HG02759 (cell line): ENCODE results near the gene HBD.

Experiments
- ATAC-seq: cut with Tn5 transposase; IDR thresholded peaks from one replicate; pipeline ENCODE4 v1.9.1; 2021; ENCODE audit warnings: mild to moderate bottlenecking, moderate library complexity; ENCODE audit not compliant: unreplicated experiment

HBD gene

DNA sequence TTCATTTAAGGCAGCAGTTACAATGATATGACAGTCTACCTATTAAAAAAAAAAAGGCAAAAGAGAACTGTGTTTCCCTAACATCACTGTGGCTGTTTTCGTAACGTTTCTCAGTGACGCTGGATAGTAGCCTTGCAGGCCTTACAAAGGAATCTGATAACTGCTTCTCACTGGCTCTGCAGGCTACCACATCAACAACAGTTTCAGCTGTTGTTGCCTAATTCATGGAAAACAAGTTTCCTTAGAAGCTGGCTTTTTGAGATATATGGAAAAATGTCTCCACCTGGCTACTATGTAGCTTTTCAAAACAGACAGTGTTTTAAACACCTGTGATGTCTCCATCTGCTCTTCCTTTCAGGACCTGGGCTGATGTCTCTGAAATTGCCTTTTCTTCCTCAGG is 37.6 kb downstream of the HBD start:
- ATAC-seq, result no peak

DNA sequence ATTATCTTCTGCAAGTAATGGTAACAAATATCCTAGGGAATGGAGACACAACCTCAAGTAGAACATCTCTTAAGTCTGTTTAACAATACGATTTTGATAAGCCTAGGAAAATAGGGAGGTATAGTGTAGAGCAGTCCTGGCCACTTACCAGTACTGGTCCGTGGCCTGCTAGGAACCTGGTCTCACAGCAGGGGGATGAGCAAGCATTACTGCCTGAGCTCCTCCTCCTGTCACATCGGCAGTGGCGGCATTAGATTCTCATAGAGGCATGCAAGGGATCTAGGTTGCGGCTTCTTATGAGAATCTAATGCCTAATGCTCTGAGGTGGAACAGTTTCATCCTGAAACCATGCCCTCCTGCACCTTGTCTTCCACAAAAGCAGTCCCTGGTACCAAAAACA is 38.2 kb downstream of the HBD start:
- ATAC-seq, result no peak

DNA sequence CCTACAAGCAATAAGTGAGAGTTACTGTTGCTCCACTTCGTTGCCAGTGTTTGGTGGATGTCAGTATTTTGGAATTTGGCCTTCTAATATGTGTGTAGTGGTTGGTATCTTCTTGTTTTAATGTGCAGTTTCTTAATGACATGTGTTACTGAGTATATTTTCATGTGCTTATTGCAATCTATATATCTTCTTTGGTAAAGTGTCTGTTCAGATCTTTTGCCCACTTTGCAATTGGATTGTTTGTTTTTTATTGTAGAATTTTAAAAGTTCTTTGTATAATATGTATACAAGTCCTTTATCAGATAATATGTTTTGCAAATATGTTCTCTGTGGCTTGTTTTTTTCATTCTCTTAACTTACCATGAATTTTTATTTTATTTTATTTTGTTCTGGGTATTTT is 41.5 kb downstream of the HBD start:
- ATAC-seq, result no peak

DNA sequence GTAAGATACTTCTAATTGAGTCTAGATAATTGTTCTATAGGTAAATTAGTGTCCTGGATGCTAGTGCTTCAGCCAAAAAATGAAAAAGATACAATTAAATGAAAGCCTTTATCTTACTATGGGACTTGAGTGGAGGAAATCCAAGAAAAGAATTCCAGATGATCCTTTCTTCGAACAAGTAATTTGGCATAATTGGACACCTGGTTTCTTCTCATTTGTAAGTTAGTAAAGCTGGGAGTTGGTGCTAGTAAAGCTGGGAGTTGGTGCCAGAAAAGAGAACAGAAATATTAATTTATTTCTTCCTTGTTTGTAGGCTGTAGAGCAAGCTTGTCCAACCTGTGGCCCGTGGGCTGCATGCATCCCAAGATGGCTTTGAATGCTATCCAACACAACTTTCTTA is 46.1 kb downstream of the HBD start:
- no peak for ATAC-seq
